Peyer's patch (tissue), 4 donors: ENCODE measurements around the gene ZNF613.

Source experiments
- POLR2A ChIP-seq, 2 donors: fragments of 450-650 bp; IDR thresholded peaks; one replicate each; pipeline ENCODE4 v1.5.1; 2017; ENCODE audit warnings: antibody characterized with exemption in 2 of 2, mild to moderate bottlenecking in 2 of 2, moderate library complexity in 2 of 2
- TF ChIP-seq, protein P1 (sequence below), 6 experiments: fragments of 450-650 bp in 4 of 6; fragments of 200-600 bp in 2 of 6; sonication (generic) in 1 of 6; IDR thresholded peaks; one replicate each; pipeline ENCODE4 v1.5.1; 2017 to 2019; ENCODE audit warnings: antibody characterized with exemption in 6 of 6, mild to moderate bottlenecking in 3 of 6, moderate library complexity in 1 of 6

DNA sequence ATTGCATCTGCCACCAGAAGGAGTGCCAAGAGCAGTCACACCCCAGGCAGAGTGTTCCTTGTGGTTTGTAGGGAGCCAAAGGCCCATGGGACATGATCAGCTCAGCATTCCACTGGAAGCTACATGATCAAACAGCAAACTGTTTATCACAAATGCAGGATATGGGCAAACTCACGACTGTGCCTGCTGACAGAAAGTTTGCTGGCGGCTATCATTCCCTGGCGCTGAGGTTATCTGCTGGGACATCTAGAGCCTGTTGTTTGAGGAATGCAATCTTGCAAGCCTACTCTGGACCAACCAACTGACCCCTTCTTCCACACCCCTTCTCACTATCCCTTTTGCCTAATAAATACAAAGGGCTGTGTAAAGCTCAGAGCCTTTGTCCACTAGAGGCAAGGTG lies 7.7 kb upstream of the ZNF613 start:
- TF ChIP-seq, protein P1, sequence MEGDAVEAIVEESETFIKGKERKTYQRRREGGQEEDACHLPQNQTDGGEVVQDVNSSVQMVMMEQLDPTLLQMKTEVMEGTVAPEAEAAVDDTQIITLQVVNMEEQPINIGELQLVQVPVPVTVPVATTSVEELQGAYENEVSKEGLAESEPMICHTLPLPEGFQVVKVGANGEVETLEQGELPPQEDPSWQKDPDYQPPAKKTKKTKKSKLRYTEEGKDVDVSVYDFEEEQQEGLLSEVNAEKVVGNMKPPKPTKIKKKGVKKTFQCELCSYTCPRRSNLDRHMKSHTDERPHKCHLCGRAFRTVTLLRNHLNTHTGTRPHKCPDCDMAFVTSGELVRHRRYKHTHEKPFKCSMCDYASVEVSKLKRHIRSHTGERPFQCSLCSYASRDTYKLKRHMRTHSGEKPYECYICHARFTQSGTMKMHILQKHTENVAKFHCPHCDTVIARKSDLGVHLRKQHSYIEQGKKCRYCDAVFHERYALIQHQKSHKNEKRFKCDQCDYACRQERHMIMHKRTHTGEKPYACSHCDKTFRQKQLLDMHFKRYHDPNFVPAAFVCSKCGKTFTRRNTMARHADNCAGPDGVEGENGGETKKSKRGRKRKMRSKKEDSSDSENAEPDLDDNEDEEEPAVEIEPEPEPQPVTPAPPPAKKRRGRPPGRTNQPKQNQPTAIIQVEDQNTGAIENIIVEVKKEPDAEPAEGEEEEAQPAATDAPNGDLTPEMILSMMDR (IDR thresholded peaks at IDR 0.05): no peak
- no peak for TF ChIP-seq POLR2A (IDR thresholded peaks at IDR 0.05)
